Neural cell (in vitro differentiated cells): ENCODE measurements around the gene UBE2N. TPM values are rescaled to one million over a fixed set of nuclear protein-coding genes. Genes with fewer than 3 reads are reported as not detected.

Experiments
- H2AFZ ChIP-seq: fragments of 200-600, 300-800 bp; sonication (generic), shearing (Covaris generic); 2 replicates; pipeline ENCODE4 v1.6.0; 2014; ENCODE audit warnings: low read depth, mild to moderate bottlenecking, antibody characterized with exemption, low read length, moderate library complexity
- H3F3A ChIP-seq: fragments of 200-600 bp; shearing (Covaris generic); 2 replicates; pipeline ENCODE4 v1.6.1; 2016; ENCODE audit warnings: mild to moderate bottlenecking, moderate library complexity, mixed read lengths, antibody characterized with exemption, low read length; ENCODE audit not compliant: insufficient read depth, poor library complexity, severe bottlenecking
- H3K27ac ChIP-seq: fragments of 200-600, 300-800 bp; sonication (generic), shearing (Covaris generic); 2 replicates; pipeline ENCODE4 v1.5.1; 2014; ENCODE audit warnings: mild to moderate bottlenecking, low read length, moderate library complexity
- H3K27me3 ChIP-seq: fragments of 300-800, 200-600 bp; sonication (generic), shearing (Covaris generic); 2 replicates; pipeline ENCODE4 v1.6.0; 2014; ENCODE audit warnings: mild to moderate bottlenecking, low read depth, low read length, moderate library complexity; ENCODE audit not compliant: insufficient read depth
- H3K36me3 ChIP-seq: fragments of 300-800, 200-600 bp; sonication (generic), shearing (Covaris generic); 2 replicates; pipeline ENCODE4 v1.5.1; 2014; ENCODE audit warnings: mild to moderate bottlenecking, antibody characterized with exemption, low read length, moderate library complexity; ENCODE audit not compliant: insufficient read depth
- H3K4me2 ChIP-seq: fragments of 300-800, 200-600 bp; sonication (generic), shearing (Covaris generic); 2 replicates; pipeline ENCODE4 v1.6.0; 2014; ENCODE audit warnings: mild to moderate bottlenecking, low read length
- H3K4me3 ChIP-seq: fragments of 300-800, 200-600 bp; sonication (generic), shearing (Covaris generic); 2 replicates; pipeline ENCODE4 v1.5.1; 2014; ENCODE audit warnings: mild to moderate bottlenecking, low read length, moderate library complexity
- H3K79me2 ChIP-seq: fragments of 200-600 bp; shearing (Covaris generic); replicated peaks from 2 replicates; pipeline ENCODE4 v1.6.0; 2014; ENCODE audit warnings: mild to moderate bottlenecking, low read length, moderate library complexity; ENCODE audit not compliant: insufficient read depth
- H3K9ac ChIP-seq: fragments of 300-800, 200-600 bp; sonication (generic), shearing (Covaris generic); 2 replicates; pipeline ENCODE4 v1.6.1; 2016; ENCODE audit warnings: mild to moderate bottlenecking, low read length, mixed read lengths
- H3K9me2 ChIP-seq: fragments of 200-600 bp; shearing (Covaris generic); 2 replicates; pipeline ENCODE4 v1.6.1; 2016; ENCODE audit warnings: mild to moderate bottlenecking, low read length, mixed read lengths; ENCODE audit not compliant: insufficient read depth
- H3K9me3 ChIP-seq: fragments of 200-600, 300-800 bp; sonication (generic), shearing (Covaris generic); 2 replicates; pipeline ENCODE4 v1.6.1; 2016; ENCODE audit warnings: mild to moderate bottlenecking, mixed run types, low read length, moderate library complexity, mixed read lengths
- H4K20me1 ChIP-seq: fragments of 200-600 bp; shearing (Covaris generic); 2 replicates; pipeline ENCODE4 v1.6.1; 2016; ENCODE audit warnings: mild to moderate bottlenecking, mixed run types; ENCODE audit not compliant: insufficient read depth
- EP300 ChIP-seq: fragments of 450-650 bp; conservative IDR thresholded peaks from 2 replicates; pipeline ENCODE4 v1.6.1; 2014; ENCODE audit warnings: antibody characterized with exemption, mild to moderate bottlenecking, moderate library complexity; ENCODE audit not compliant: poor library complexity, severe bottlenecking
- EZH2 ChIP-seq: fragments of 200-600, 300-800 bp; shearing (Covaris generic), sonication (generic); IDR thresholded peaks from 2 replicates; pipeline ENCODE4 v1.6.1; 2014; ENCODE audit warnings: antibody characterized with exemption, low read length, borderline replicate concordance, mild to moderate bottlenecking; ENCODE audit not compliant: insufficient read depth, poor library complexity, severe bottlenecking
- MXI1 ChIP-seq: fragments of 450-650 bp; conservative IDR thresholded peaks from 2 replicates; pipeline ENCODE4 v1.6.1; 2014; ENCODE audit warnings: antibody characterized with exemption, mild to moderate bottlenecking; ENCODE audit not compliant: poor library complexity, severe bottlenecking
- POLR2AphosphoS5 ChIP-seq: IDR thresholded peaks from 2 replicates; pipeline ENCODE4 v1.6.1; 2012
- RAD21 ChIP-seq: fragments of 450-650 bp; conservative IDR thresholded peaks from 2 replicates; pipeline ENCODE4 v1.6.1; 2014; ENCODE audit warnings: antibody characterized with exemption, mild to moderate bottlenecking, moderate library complexity
- SMC3 ChIP-seq: fragments of 450-650 bp; conservative IDR thresholded peaks from 2 replicates; pipeline ENCODE4 v1.6.1; 2014; ENCODE audit warnings: antibody characterized with exemption, mild to moderate bottlenecking, moderate library complexity; ENCODE audit not compliant: poor library complexity
- TAF1 ChIP-seq: IDR thresholded peaks from 2 replicates; pipeline ENCODE4 v1.6.1; 2012; ENCODE audit warnings: low read depth
- polyA plus RNA-seq: library from polyadenylated mRNA; depleted of rRNA; stranded (reverse); fragments of >200 nt; gene quantifications from 2 replicates; pipeline ENCODE4 v1.2.3, GENCODE V29; 2014
- TF ChIP-seq, protein P1 (sequence below): fragments of 450-650 bp; IDR thresholded peaks from 2 replicates; pipeline ENCODE4 v1.5.1; 2014; ENCODE audit warnings: antibody characterized with exemption, mild to moderate bottlenecking, moderate library complexity; ENCODE audit not compliant: poor library complexity, severe bottlenecking
- TF ChIP-seq, protein P2 (sequence below): IDR thresholded peaks from 2 replicates; pipeline ENCODE4 v1.6.1; 2012; ENCODE audit warnings: borderline replicate concordance

Gene UBE2N
- polyA plus RNA-seq, 1 donor from 2014 or later: 172 TPM

DNA sequence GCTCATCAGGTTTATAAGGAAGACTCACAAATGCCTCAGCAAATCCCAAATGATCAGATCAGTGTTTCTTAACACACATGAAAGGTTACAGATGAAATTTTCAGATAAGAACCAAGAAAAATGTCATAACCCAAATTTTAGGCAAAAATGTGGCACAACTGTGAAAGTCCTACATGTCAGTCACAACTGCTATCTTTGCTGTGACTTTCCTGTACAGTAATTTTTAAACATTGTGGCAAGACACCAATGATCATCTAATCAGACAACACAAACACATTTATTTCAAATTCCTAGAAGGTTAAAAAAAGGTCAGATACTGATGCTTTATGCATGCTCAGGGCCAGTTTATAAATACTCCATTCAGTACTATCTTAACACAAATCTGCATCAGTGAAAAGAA lies 32.9 kb downstream of the UBE2N start:
- no peak overlapping the region for H3K4me3 ChIP-seq
- no peaks in the 10 kb centered on the region for H3K27me3 ChIP-seq
- H2AFZ ChIP-seq: no peak overlapping the region
- H3K27ac ChIP-seq: no peak overlapping the region
- no peak overlapping the region for H3K9ac ChIP-seq
- H3K9me2 ChIP-seq: no peaks in the 10 kb centered on the region
- no peaks in the 10 kb centered on the region for H3F3A ChIP-seq
- peaks cover 17% of the 10 kb centered on the region for H3K79me2 ChIP-seq
- TF ChIP-seq POLR2AphosphoS5 (no peak), MXI1 (no peak)
- peaks cover 4% of the 10 kb centered on the region for H3K36me3 ChIP-seq
- H3K9me3 ChIP-seq: no peaks in the 10 kb centered on the region
- no peak overlapping the region for H3K4me2 ChIP-seq
- no peaks in the 10 kb centered on the region for H4K20me1 ChIP-seq

DNA sequence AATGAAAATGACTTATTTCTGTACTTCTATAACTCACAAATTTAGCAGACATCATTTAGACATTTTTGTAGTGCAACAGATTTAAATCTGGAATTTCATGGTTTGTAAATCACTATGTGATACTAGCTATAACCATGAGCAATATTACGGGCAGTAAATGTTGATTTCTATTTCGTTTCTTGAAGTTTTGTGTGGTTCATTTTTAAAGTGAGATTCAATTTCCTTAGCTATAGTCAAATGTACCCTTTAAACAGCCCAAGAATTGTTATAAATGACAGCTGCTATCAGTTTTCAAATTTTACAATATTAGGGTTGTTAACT lies 33.8 kb downstream of the UBE2N start:
- TF ChIP-seq TAF1 (no peak), RAD21 (no peak), MXI1 (no peak), EP300 (no peak), POLR2AphosphoS5 (no peak), EZH2 (no peak), SMC3 (no peak)
- TF ChIP-seq, protein P1, sequence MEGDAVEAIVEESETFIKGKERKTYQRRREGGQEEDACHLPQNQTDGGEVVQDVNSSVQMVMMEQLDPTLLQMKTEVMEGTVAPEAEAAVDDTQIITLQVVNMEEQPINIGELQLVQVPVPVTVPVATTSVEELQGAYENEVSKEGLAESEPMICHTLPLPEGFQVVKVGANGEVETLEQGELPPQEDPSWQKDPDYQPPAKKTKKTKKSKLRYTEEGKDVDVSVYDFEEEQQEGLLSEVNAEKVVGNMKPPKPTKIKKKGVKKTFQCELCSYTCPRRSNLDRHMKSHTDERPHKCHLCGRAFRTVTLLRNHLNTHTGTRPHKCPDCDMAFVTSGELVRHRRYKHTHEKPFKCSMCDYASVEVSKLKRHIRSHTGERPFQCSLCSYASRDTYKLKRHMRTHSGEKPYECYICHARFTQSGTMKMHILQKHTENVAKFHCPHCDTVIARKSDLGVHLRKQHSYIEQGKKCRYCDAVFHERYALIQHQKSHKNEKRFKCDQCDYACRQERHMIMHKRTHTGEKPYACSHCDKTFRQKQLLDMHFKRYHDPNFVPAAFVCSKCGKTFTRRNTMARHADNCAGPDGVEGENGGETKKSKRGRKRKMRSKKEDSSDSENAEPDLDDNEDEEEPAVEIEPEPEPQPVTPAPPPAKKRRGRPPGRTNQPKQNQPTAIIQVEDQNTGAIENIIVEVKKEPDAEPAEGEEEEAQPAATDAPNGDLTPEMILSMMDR: no peak
- TF ChIP-seq, protein P2, sequence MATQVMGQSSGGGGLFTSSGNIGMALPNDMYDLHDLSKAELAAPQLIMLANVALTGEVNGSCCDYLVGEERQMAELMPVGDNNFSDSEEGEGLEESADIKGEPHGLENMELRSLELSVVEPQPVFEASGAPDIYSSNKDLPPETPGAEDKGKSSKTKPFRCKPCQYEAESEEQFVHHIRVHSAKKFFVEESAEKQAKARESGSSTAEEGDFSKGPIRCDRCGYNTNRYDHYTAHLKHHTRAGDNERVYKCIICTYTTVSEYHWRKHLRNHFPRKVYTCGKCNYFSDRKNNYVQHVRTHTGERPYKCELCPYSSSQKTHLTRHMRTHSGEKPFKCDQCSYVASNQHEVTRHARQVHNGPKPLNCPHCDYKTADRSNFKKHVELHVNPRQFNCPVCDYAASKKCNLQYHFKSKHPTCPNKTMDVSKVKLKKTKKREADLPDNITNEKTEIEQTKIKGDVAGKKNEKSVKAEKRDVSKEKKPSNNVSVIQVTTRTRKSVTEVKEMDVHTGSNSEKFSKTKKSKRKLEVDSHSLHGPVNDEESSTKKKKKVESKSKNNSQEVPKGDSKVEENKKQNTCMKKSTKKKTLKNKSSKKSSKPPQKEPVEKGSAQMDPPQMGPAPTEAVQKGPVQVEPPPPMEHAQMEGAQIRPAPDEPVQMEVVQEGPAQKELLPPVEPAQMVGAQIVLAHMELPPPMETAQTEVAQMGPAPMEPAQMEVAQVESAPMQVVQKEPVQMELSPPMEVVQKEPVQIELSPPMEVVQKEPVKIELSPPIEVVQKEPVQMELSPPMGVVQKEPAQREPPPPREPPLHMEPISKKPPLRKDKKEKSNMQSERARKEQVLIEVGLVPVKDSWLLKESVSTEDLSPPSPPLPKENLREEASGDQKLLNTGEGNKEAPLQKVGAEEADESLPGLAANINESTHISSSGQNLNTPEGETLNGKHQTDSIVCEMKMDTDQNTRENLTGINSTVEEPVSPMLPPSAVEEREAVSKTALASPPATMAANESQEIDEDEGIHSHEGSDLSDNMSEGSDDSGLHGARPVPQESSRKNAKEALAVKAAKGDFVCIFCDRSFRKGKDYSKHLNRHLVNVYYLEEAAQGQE: no peak
- Histone ChIP-seq H3K9me2 (no peaks in the 10 kb centered on the region), H3K79me2 (peaks cover 17% of the 10 kb centered on the region)

More for the DNA sequence above, 33.8 kb downstream of the UBE2N start:
- Histone ChIP-seq H3K4me2 (no peak overlapping the region), H3K27ac (no peak overlapping the region), H3F3A (no peaks in the 10 kb centered on the region), H4K20me1 (no peaks in the 10 kb centered on the region), H3K27me3 (no peaks in the 10 kb centered on the region), H3K9ac (no peak overlapping the region), H3K36me3 (peaks cover 4% of the 10 kb centered on the region), H3K4me3 (no peak overlapping the region), H3K9me3 (no peaks in the 10 kb centered on the region), H2AFZ (no peak overlapping the region)
